LNCaP clone FGC (cell line): Measurements from ENCODE around the gene SDK2.

ENCODE experiments used
- DNase-seq: peaks from one replicate; pipeline ENCODE4 v3.0.0-alpha.2; 2011; ENCODE audit warnings: low read depth
- H3K4me3 ChIP-seq: 2 replicates; pipeline ENCODE4 v1.5.1; 2011; ENCODE audit warnings: mild to moderate bottlenecking, low read depth, low read length, control low read depth
- CTCF ChIP-seq: IDR thresholded peaks from 2 replicates; pipeline ENCODE4 v1.5.1; 2012; ENCODE audit warnings: mild to moderate bottlenecking; ENCODE audit not compliant: control insufficient read depth, insufficient read depth; ENCODE audit errors: extremely low read depth

SDK2 gene

DNA sequence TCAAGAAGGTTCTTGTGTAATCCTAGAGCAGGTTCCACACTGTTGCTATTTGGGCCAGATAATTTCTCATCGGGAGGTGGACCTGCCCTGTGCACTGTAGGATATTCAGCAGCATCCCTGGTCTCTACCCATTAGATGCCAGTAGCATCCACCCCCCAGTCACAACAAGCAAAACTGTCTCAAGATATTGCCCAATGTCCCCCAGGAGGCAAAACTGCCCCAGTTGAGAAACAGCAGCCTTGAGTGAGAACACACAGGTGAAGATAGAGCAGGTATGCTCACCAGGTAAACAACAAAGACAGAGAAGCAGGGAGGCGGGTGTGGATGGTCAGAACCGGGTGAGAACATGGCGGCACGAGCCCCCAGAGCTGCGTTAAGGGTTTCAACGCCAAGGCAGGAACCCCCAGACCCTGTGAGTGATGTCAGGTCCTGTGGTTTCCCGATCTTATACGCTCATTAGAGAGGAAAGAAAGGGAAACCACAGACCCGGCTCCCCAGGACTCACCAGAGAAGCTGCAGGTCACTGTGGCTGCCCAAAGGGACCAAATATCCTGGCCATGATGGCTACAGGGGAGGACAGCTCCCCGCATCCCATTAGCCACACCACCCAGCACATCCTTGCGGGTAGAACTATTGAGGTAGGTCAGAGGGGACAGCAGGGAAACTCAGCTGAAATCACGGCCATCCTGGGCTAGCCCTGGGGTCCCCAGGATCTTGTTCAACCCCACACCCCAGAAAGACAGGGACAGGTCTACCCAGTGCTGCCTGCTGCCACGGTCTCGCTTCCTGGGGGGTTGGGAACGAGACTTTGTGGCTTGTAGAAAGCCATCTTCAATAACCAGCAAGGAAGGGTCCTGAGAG lies 353.6 kb downstream of the SDK2 start:
- no peak for DNase-seq
- no peak overlapping the region for H3K4me3 ChIP-seq

DNA sequence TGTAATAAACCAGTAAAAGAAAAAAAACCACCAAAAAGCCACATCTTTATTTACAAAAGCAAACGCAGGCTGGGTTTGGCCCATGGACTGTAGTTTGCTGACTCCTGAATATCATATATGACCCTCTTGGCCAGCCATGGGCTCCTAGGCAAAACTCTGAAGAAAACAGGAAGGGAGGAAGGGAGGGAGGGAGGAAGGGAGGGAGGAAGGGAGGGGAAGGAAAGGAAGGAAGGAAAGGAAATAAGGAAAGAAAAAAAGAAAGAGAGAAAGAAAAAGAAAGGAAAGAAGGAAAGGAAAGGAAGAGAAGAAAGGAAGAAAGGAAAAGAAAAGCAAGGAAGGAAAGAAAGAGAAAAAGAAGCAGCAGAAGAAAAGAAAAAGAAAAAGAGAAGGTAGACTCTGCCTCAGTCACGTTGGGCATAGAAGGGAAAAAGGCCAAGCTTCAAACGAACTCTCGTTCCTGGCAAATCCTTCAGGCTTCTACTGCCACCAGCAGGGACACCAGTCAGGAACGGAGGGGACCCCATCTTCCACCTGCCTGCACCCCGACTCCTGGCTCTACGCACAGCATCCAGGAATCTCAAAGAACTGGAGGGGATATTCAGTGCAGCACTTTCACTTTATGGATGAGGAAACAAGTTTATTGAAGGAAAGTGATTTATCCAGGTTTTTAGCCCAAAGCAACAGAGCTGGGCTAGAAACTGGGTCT lies 354.5 kb downstream of the SDK2 start:
- no peak for DNase-seq
- H3K4me3 ChIP-seq, result no peak overlapping the region
- no peak for TF ChIP-seq CTCF

More for the DNA sequence above, 353.6 kb downstream of the SDK2 start:
- TF ChIP-seq CTCF, result no peak

DNA sequence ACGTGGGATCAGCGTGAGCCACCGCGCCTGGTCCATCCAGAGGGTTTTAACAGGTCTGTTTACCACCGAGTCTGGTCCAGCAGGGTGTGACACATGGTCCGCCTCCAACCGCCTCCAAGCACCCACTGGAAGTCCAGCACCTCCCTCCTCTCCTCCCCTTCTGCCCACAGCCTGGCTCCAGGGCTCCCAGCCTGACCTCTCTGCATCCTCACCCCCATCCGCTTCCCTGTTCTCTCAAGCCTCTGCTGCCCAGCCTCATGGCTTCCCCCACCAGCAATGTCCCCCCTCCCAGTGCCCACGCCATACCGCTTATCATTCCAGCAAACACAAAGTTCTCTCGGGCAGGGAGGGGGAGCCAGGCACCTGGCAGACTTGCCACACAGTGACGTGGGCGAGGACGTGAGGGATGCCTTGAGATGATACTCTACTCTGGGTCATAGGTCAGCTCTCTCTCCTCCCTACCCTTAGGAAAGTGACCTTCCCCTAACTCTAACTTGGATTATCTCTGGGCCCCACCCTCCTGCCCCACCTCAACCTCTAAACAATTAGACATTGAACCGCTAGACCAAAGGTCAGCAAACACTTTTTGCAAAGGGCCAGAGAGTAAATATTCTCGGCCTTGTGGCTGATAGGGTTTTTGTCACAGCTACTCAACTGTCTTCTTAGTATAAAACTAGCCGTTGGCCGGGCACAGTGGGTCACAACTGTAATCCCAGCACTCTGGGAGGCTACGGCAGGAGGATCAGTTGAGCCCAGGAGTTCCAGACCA lies 355.5 kb downstream of the SDK2 start:
- no peak for DNase-seq
- TF ChIP-seq CTCF, result no peak
- H3K4me3 ChIP-seq, result no peak overlapping the region

- DNase-seq, result peak; percentile 92
- TF ChIP-seq CTCF, result no peak
- H3K4me3 ChIP-seq, result 0 out of 2 replicates have a peak overlapping the region, but pooled peaks have one; percentile 19
Measured at GRCh38 chr17:73286863-73287296, 357.4 kb downstream of the SDK2 start.

- TF ChIP-seq CTCF, result no peak
- H3K4me3 ChIP-seq, result 0 out of 2 replicates have a peak overlapping the region, but pooled peaks have one; percentile 19
- no peak for DNase-seq
Measured at GRCh38 chr17:73285916-73286862, 358.1 kb downstream of the SDK2 start.

DNA sequence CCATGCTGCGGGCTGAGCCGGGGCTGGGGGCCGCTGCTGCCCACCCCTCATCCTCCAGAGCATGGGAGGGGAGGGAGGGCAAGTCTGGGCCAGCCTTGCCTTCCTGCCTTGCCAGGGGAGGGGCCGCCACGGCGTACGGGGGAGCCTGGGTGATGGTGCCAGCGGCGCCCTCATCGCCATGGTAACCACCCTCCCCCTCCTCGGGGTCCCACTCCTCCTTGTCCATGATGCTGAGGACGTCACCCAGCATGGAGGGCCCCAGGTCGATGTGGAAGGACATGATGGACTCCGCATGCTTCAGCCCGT lies 358.7 kb downstream of the SDK2 start:
- no peak overlapping the region for H3K4me3 ChIP-seq
- TF ChIP-seq CTCF, result no peak
- no peak for DNase-seq
